ENCODE data around the gene EPOP. TPM values are rescaled to one million over a fixed set of nuclear protein-coding genes. Genes with fewer than 3 reads are reported as not detected.

The EPOP gene
- total RNA-seq, 1 experiment from 2014 or later, result 12.6 TPM

DNA sequence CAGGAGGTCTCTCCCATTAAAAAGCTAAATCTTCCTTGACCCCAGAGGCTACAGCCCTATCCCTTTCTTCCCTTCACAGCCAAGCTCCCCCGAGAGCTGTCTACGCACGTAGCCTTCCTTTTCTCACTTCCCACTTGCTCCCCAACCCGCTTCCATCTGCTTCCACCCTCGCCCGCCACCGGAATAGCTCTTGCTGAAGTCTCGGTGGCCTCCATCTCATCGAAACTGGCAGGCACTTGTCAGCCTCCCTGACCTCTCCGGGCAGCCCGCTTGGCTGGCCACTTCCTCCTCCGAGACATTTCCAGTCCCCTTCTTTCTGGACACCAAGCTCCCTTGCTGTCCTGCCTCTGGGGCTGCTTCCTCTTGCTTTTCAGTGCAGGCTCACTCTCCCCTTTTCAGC, 10.7 kb upstream of the EPOP start:
- ChIA-PET CTCF (interaction anchor here (0.5 kb wide), 1 partner anchor 466 kb away, joined by 5 read pairs; the partner anchor contains the start of gene PLXDC1), POLR2A (ENCODE audit: unreplicated experiment) (no interaction called here)
- no peaks in the 10 kb centered on the region for H3K4me1 ChIP-seq (ENCODE audit: insufficient read depth, low read length)
- no peaks in the 10 kb centered on the region for H3K36me3 ChIP-seq (ENCODE audit: low read depth, low read length)
- no peaks in the 10 kb centered on the region for H3K79me2 ChIP-seq (ENCODE audit: low read length)
- no peaks in the 10 kb centered on the region for H3K27me3 ChIP-seq (ENCODE audit: low read length)
- H3K9ac ChIP-seq (ENCODE audit: low read length), result no peak overlapping the region
- no peak for DNase-seq
- no peak for ATAC-seq
- no peaks in the 10 kb centered on the region for H3K9me3 ChIP-seq (ENCODE audit: low read length)
- H3K4me3 ChIP-seq (ENCODE audit: low read length), result no peak overlapping the region
- no peaks in the 10 kb centered on the region for H3K9me2 ChIP-seq (replicated peaks; ENCODE audit: low read length)
- H3F3A ChIP-seq (ENCODE audit: low read length, unreplicated experiment), result no peaks in the 10 kb centered on the region
- intact Hi-C loops (cut with micrococcal nuclease), result no loop called here
- H4K20me1 ChIP-seq (ENCODE audit: low read length), result no peaks in the 10 kb centered on the region
- no peak overlapping the region for H2AFZ ChIP-seq (ENCODE audit: low read length)
- TF ChIP-seq EZH2 (IDR thresholded peaks at IDR 0.05; ENCODE audit: low read length, unreplicated experiment) (no peak), CTCF (conservative IDR thresholded peaks at IDR 0.05; ENCODE audit: low read depth, low read length) (no peak), EZH2phosphoT487 (IDR thresholded peaks at IDR 0.05; ENCODE audit: borderline replicate concordance, low read length) (no peak)
- no TSS peak for BruUV-seq (replicated peaks)
- no peak overlapping the region for H3K27ac ChIP-seq (ENCODE audit: low read length)
- H3K4me2 ChIP-seq (ENCODE audit: low read length), result no peak overlapping the region

- POLR2A ChIA-PET (ENCODE audit: unreplicated experiment), result no interaction called here
- Histone ChIP-seq H4K20me1 (ENCODE audit: low read length) (no peaks in the 10 kb centered on the region), H3K27ac (ENCODE audit: low read length) (no peak overlapping the region), H3K9me2 (replicated peaks; ENCODE audit: low read length) (no peaks in the 10 kb centered on the region), H2AFZ (ENCODE audit: low read length) (no peak overlapping the region), H3K9ac (ENCODE audit: low read length) (no peak overlapping the region), H3K4me1 (ENCODE audit: insufficient read depth, low read length) (0 out of 2 replicates have a peak, but pooled peaks cover 7% of the 10 kb centered on the region), H3K27me3 (ENCODE audit: low read length) (no peaks in the 10 kb centered on the region), H3F3A (ENCODE audit: low read length, unreplicated experiment) (no peaks in the 10 kb centered on the region), H3K79me2 (ENCODE audit: low read length) (no peaks in the 10 kb centered on the region), H3K9me3 (ENCODE audit: low read length) (no peaks in the 10 kb centered on the region), H3K4me3 (ENCODE audit: low read length) (no peak overlapping the region), H3K36me3 (ENCODE audit: low read depth, low read length) (no peaks in the 10 kb centered on the region), H3K4me2 (ENCODE audit: low read length) (no peak overlapping the region)
- CTCF ChIA-PET, result no interaction called here
- DNase-seq (no peak), ATAC-seq (no peak)
- BruUV-seq (replicated peaks), result no TSS peak
- TF ChIP-seq EZH2 (IDR thresholded peaks at IDR 0.05; ENCODE audit: low read length, unreplicated experiment), result no peak
- TF ChIP-seq EZH2phosphoT487 (IDR thresholded peaks at IDR 0.05; ENCODE audit: borderline replicate concordance, low read length), result no peak
- TF ChIP-seq CTCF (conservative IDR thresholded peaks at IDR 0.05; ENCODE audit: low read depth, low read length), result no peak
- intact Hi-C loops (cut with micrococcal nuclease), result no loop called here
These were observed 6.3 kb upstream of the EPOP start for GRCh38 chr17:38681096-38681495.

DNA sequence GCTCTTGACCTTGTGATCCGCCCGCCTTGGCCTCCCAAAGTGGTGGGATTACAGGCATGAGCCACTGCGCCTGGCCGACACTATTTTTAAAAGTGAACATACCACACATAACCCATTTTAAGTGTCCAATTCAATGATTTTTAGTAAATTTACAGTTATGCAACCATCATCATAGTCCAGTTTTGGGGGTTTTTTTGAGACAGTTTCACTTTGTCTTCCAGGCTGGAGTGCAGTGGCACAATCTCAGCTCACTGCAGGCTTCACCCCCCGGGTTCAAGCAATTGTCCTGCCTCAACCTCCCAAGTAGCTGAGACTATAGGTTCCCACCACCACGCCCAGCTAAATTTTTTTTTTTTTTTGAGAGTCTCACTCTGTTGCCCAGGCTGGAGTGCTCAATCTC, 3.1 kb upstream of the EPOP start:
- no peak overlapping the region for H3K4me2 ChIP-seq (ENCODE audit: low read length)
- H3K9me2 ChIP-seq (replicated peaks; ENCODE audit: low read length), result no peaks in the 10 kb centered on the region
- ChIA-PET CTCF (no interaction called here), POLR2A (ENCODE audit: unreplicated experiment) (no interaction called here)
- peaks cover 12% of the 10 kb centered on the region; the same call in 1 of the 2 replicates for H3K4me1 ChIP-seq (ENCODE audit: insufficient read depth, low read length)
- H3K9ac ChIP-seq (ENCODE audit: low read length), result no peak overlapping the region
- TF ChIP-seq EZH2 (IDR thresholded peaks at IDR 0.05; ENCODE audit: low read length, unreplicated experiment), result no peak
- no peak for TF ChIP-seq CTCF (conservative IDR thresholded peaks at IDR 0.05; ENCODE audit: low read depth, low read length)
- no peak for TF ChIP-seq EZH2phosphoT487 (IDR thresholded peaks at IDR 0.05; ENCODE audit: borderline replicate concordance, low read length)
- no peak overlapping the region for H3K4me3 ChIP-seq (ENCODE audit: low read length)
- intact Hi-C loops (cut with micrococcal nuclease), result loop anchor here (2.0 kb wide), 1 partner anchor 57 kb away; no protein-coding TSS in a partner anchor
- H3F3A ChIP-seq (ENCODE audit: low read length, unreplicated experiment), result no peaks in the 10 kb centered on the region
- no peak overlapping the region for H2AFZ ChIP-seq (ENCODE audit: low read length)
- no peaks in the 10 kb centered on the region for H3K36me3 ChIP-seq (ENCODE audit: low read depth, low read length)
- BruUV-seq (replicated peaks), result no TSS peak
- H3K27me3 ChIP-seq (ENCODE audit: low read length), result no peaks in the 10 kb centered on the region
- no peak overlapping the region for H3K27ac ChIP-seq (ENCODE audit: low read length)
- DNase-seq (no peak), ATAC-seq (no peak)
- H3K9me3 ChIP-seq (ENCODE audit: low read length), result no peaks in the 10 kb centered on the region
- H3K79me2 ChIP-seq (ENCODE audit: low read length), result no peaks in the 10 kb centered on the region
- no peaks in the 10 kb centered on the region for H4K20me1 ChIP-seq (ENCODE audit: low read length)
